GM12873 (cell line): ENCODE measurements around the gene TMEM82.

Experiments used
- TF ChIP-seq, protein P1 (sequence below): IDR thresholded peaks from 2 replicates; pipeline ENCODE4 v1.5.1; 2012; ENCODE audit warnings: low read depth, mild to moderate bottlenecking, moderate library complexity, low read length, control low read depth; ENCODE audit not compliant: insufficient read depth; ENCODE audit errors: missing control alignments

TMEM82 gene

GRCh38 chr1:15748264-15748663, 6.0 kb downstream of the TMEM82 start:
- TF ChIP-seq, protein P1, sequence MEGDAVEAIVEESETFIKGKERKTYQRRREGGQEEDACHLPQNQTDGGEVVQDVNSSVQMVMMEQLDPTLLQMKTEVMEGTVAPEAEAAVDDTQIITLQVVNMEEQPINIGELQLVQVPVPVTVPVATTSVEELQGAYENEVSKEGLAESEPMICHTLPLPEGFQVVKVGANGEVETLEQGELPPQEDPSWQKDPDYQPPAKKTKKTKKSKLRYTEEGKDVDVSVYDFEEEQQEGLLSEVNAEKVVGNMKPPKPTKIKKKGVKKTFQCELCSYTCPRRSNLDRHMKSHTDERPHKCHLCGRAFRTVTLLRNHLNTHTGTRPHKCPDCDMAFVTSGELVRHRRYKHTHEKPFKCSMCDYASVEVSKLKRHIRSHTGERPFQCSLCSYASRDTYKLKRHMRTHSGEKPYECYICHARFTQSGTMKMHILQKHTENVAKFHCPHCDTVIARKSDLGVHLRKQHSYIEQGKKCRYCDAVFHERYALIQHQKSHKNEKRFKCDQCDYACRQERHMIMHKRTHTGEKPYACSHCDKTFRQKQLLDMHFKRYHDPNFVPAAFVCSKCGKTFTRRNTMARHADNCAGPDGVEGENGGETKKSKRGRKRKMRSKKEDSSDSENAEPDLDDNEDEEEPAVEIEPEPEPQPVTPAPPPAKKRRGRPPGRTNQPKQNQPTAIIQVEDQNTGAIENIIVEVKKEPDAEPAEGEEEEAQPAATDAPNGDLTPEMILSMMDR = no peak

GRCh38 chr1:15748690-15749398, 6.5 kb downstream of the TMEM82 start:
- TF ChIP-seq, protein P1 = no peak

DNA sequence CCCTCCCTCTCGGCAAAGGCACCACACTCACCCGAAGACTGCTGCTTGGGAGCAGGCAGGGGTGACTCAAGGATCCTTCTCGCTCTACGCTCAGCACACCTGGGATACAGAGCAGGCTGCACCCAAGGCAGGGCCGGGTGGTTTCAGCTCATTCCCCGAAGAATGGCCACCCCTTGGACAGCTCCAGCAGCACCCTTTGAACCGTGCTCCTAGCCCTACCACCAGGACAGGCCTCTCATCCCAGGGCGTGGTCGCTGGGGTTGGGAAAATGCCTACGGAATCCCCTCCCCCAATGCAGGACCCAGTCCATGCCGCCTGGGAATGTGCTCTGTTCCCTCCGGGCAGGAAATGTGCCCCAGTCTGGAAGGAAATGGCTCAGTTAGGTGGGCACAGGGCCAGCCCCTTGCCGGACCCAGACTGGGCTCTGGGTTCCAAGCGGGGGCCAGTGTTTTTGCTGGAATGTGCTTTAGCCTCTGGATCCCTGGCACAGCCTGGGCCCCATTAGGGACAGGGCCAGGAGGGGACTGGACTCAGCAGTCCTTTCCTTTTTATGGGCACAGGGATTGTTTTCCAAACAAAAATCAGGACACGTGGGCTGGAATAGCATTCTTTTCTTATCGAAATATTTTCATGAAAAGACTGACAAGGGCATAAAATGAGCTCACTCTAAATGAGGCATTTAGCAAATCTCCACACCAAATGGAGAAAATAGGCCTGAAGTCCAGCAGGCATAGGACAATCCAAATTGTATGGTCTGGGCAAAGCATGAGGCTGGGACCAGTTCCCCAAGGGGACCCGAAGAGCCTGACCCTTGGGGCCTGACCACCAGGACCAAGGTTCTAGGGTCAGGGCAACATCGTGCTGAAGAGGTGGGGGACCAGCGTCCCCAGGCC, 7.3 kb downstream of the TMEM82 start:
- TF ChIP-seq, protein P1 = no peak

DNA sequence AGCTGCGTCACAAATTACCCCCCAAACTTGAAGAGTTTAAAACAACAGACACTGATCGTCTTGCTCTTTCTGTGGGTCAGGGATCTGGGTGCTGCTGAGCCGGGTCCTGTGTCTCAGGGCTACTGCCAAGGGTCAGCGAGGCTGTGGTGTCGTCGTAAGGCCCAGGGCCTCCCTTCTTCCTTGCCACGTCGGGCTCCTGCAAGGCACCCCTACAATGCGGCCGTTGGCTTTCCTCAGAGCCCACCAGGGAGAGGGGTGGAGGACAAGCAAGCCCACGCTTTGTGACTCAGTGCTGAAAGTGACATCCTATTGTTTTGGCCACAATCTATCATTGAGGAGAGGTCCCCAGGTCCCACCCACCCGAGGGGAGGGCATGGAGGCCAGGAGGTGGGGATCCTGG, 8.6 kb downstream of the TMEM82 start:
- TF ChIP-seq, protein P1 = no peak

- TF ChIP-seq, protein P1 = no peak
Observed at GRCh38 chr1:15751717-15752116, 9.4 kb downstream of the TMEM82 start.

DNA sequence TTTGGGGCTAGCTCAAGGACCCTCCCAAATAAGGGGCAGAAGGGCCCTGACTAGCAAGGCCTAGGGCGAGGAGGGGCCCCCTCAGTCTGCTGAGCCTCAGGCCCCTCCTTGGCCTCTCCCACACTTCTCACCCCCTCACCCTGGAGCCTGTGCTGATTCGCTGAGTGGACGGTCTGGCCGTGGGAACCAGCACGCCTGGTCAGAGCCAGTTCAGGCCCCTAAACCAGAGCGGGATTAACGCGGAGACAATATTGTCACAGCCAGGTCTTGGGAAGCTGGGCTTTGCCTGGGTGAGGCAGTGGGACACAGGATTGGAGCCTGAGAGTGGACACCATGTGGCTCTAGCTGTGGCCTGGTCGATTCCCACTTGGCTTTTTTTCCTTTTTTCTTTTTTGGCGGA, 11.5 kb downstream of the TMEM82 start:
- TF ChIP-seq, protein P1 = no peak

- TF ChIP-seq, protein P1 = no peak
Observed at GRCh38 chr1:15755021-15755645, 12.8 kb downstream of the TMEM82 start.
